K562 (cell line): ENCODE measurements around the gene CLCNKA. TPM values are rescaled to one million over a fixed set of nuclear protein-coding genes. Genes with fewer than 3 reads are reported as not detected.

Experiments
- DACH1 ChIP-seq: fragments of 450-650 bp; IDR thresholded peaks from 2 replicates; pipeline ENCODE4 v1.6.1; 2018; ENCODE audit not compliant: partially characterized antibody
- DNMT1 ChIP-seq: fragments of 450-650 bp; IDR thresholded peaks from 2 replicates; pipeline ENCODE4 v1.6.1; 2016; ENCODE audit warnings: antibody characterized with exemption, mild to moderate bottlenecking
- ESRRA ChIP-seq: fragments of 450-650 bp; IDR thresholded peaks from 2 replicates; pipeline ENCODE4 v1.6.1; 2014; ENCODE audit warnings: low read depth, mild to moderate bottlenecking, moderate library complexity, borderline replicate concordance
- GATAD2A ChIP-seq: fragments of 450-650 bp; IDR thresholded peaks from 2 replicates; pipeline ENCODE4 v1.6.1; 2017
- MEF2D ChIP-seq: conservative IDR thresholded peaks from 2 replicates; pipeline ENCODE4 v1.6.1; 2016; ENCODE audit warnings: low read depth, missing genetic modification characterization, missing compliant biosample characterization
- NFIX ChIP-seq: fragments of 250-450 bp; sonication (Bioruptor Pico); IDR thresholded peaks from 2 replicates; pipeline ENCODE4 v1.4.0; 2020; ENCODE audit warnings: low read depth, mild to moderate bottlenecking, moderate library complexity
- PHTF2 ChIP-seq: fragments of 250-450 bp; sonication (Bioruptor Pico); IDR thresholded peaks from 2 replicates; pipeline ENCODE4 v1.5.0; 2021; ENCODE audit warnings: mild to moderate bottlenecking
- RBM15 ChIP-seq: fragments of 200-400 bp; formaldehyde crosslinking; IDR thresholded peaks from 2 replicates; pipeline ENCODE4 v1.6.1; 2018; ENCODE audit warnings: mild to moderate bottlenecking, low read length, moderate library complexity; ENCODE audit not compliant: insufficient read depth
- SNRNP70 ChIP-seq: fragments of 200-400 bp; formaldehyde crosslinking; optimal IDR thresholded peaks from 2 replicates; pipeline ENCODE3; 2017; ENCODE audit warnings: low read depth, low read length
- SRSF3 ChIP-seq: fragments of 200-400 bp; formaldehyde crosslinking; IDR thresholded peaks from 2 replicates; pipeline ENCODE4 v1.6.1; 2016; ENCODE audit warnings: mild to moderate bottlenecking, low read length, moderate library complexity; ENCODE audit not compliant: insufficient read depth
- TEAD1 ChIP-seq, 2 experiments: fragments of 450-650 bp in 1 of 2; sonication (generic) in 1 of 2; formaldehyde crosslinking; IDR thresholded peaks; 2 replicates each; pipeline versions ENCODE4 v1.4.0 to v1.8.0; 2020 to 2022; ENCODE audit warnings: mild to moderate bottlenecking in 2 of 2, missing genetic modification reagents in 1 of 2
- ZFP36 ChIP-seq: fragments of 150-350 bp; IDR thresholded peaks from 2 replicates; pipeline ENCODE4 v1.6.1; 2018; ENCODE audit warnings: low read length, low read depth; ENCODE audit not compliant: partially characterized antibody
- ZNF24 ChIP-seq: fragments of 450-650 bp; IDR thresholded peaks from 2 replicates; pipeline ENCODE4 v1.6.1; 2016
- ZNF253 ChIP-seq: fragments of 250-450 bp; sonication (Bioruptor Pico); conservative IDR thresholded peaks from 2 replicates; pipeline ENCODE4 v1.6.1; 2021; ENCODE audit warnings: mild to moderate bottlenecking
- ZNF347 ChIP-seq: fragments of 450-650 bp; formaldehyde crosslinking; IDR thresholded peaks from 2 replicates; pipeline ENCODE4 v1.4.0; 2020; ENCODE audit warnings: low read depth, mild to moderate bottlenecking, moderate library complexity
- ZNF518B ChIP-seq: fragments of 250-450 bp; sonication (Bioruptor Pico); IDR thresholded peaks from 2 replicates; pipeline ENCODE4 v1.5.0; 2021; ENCODE audit warnings: mild to moderate bottlenecking, moderate library complexity
- ZNF592 ChIP-seq: fragments of 450-650 bp; IDR thresholded peaks from 2 replicates; pipeline ENCODE4 v1.6.1; 2017; ENCODE audit warnings: antibody characterized with exemption, mild to moderate bottlenecking
- ZNF699 ChIP-seq: fragments of 250-450 bp; sonication (Bioruptor Pico); IDR thresholded peaks from 2 replicates; pipeline ENCODE4 v1.8.0; 2021; ENCODE audit warnings: mild to moderate bottlenecking, moderate library complexity; ENCODE audit not compliant: insufficient replicate concordance
- polyA plus RNA-seq, 8 experiments: library from polyadenylated mRNA; depleted of rRNA in 4 of 8; stranded (reverse) in 5 of 8; unstranded in 3 of 8; fragments of >200 nt; fragmentation: Nextera tagmentation in 2 of 8; fragmentation: Illumina TruSeq in 1 of 8; extraction: Ambion mirVana in 2 of 8; extraction: Trizol in 1 of 8; gene quantifications; 2 replicates each; pipeline versions ENCODE4 v1.2.1 to v1.2.3, GENCODE V29; 2011 to 2014; ENCODE audit warnings: inconsistent platforms in 1 of 8, missing spikeins in 1 of 8
- total RNA-seq, 7 experiments: library from RNA; depleted of rRNA in 6 of 7; stranded (reverse); fragments of >200 nt in 6 of 7; fragmentation: Illumina TruSeq in 2 of 7; extraction: Trizol in 2 of 7; gene quantifications; 2 replicates each; pipeline versions ENCODE4 v1.2.1 to v1.2.3, GENCODE V29; 2011 to 2021; ENCODE audit warnings: low replicate concordance in 1 of 7
- TF ChIP-seq, protein P1 (sequence below): IDR thresholded peaks from 2 replicates; pipeline ENCODE4 v1.6.1; 2011; ENCODE audit not compliant: insufficient read length; ENCODE audit errors: extremely low read depth

Gene CLCNKA
- total and polyA plus RNA-seq, 9 of the 15 experiments (the other 6 are each of a cell fraction or from before 2014, with no cell fraction given) = 0.03 to 0.37 (median 0.10) TPM; not detected in 3

GRCh38 chr1:16006552-16007485, 15.0 kb upstream of the CLCNKA start (continued):
- TF ChIP-seq ZNF518B (CRISPR knock-in tag) = no peak
- TF ChIP-seq ZNF24 = peak; percentile 65; the same call in 1 of the 2 replicates
- TF ChIP-seq ZNF699 (CRISPR knock-in tag) = no peak
- TF ChIP-seq, protein P1, sequence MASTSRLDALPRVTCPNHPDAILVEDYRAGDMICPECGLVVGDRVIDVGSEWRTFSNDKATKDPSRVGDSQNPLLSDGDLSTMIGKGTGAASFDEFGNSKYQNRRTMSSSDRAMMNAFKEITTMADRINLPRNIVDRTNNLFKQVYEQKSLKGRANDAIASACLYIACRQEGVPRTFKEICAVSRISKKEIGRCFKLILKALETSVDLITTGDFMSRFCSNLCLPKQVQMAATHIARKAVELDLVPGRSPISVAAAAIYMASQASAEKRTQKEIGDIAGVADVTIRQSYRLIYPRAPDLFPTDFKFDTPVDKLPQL = no peak
- TF ChIP-seq ZFP36 = no peak
- TF ChIP-seq DACH1 = no peak
- no peak for TF ChIP-seq RBM15
- no peak for TF ChIP-seq GATAD2A
- no peak for TF ChIP-seq TEAD1 (CRISPR knock-in tag; IDR thresholded peaks at IDR 0.05)
- TF ChIP-seq ZNF592 = no peak
- no peak for TF ChIP-seq ESRRA
- no peak for TF ChIP-seq SRSF3
- no peak for TF ChIP-seq NFIX (CRISPR knock-in tag)
- TF ChIP-seq PHTF2 = no peak
- no peak for TF ChIP-seq ZNF253 (CRISPR knock-in tag)
- no peak for TF ChIP-seq MEF2D
- TF ChIP-seq ZNF347 (CRISPR knock-in tag) = no peak
- TF ChIP-seq SNRNP70 = no peak
- no peak for TF ChIP-seq DNMT1
